Measurements from ENCODE around the gene UBE3D.

- TF ChIP-seq CTCF (IDR thresholded peaks at IDR 0.05) (no peak), POLR2A (IDR thresholded peaks at IDR 0.05) (no peak)
Observed at GRCh38 chr6:82995066-82995465, 70.6 kb downstream of the UBE3D start.
